Chondrocyte (in vitro differentiated cells): ENCODE results near the gene POFUT1. TPM values are rescaled to one million over a fixed set of nuclear protein-coding genes. Genes with fewer than 3 reads are reported as not detected.

ENCODE experiments used
- DNase-seq: peaks from one replicate; pipeline ENCODE4 v3.0.0; 2021; ENCODE audit warnings: mixed read lengths, low spot score
- H3K27ac Mint-ChIP-seq: one replicate; pipeline ENCODE4 v1.8.0; 2021; ENCODE audit warnings: mild to moderate bottlenecking, moderate library complexity, mixed read lengths; ENCODE audit not compliant: unreplicated experiment
- H3K27me3 Mint-ChIP-seq: 2 replicates; pipeline ENCODE4 v1.8.0; 2021; ENCODE audit warnings: low read depth, mixed read lengths
- H3K36me3 Mint-ChIP-seq: 2 replicates; pipeline ENCODE4 v1.8.0; 2021; ENCODE audit warnings: low read depth, mixed read lengths
- H3K4me1 Mint-ChIP-seq: 2 replicates; pipeline ENCODE4 v1.8.0; 2021; ENCODE audit warnings: low read depth, mild to moderate bottlenecking, mixed read lengths
- H3K4me3 Mint-ChIP-seq: one replicate; pipeline ENCODE4 v1.8.0; 2021; ENCODE audit warnings: mild to moderate bottlenecking, moderate library complexity, mixed read lengths; ENCODE audit not compliant: unreplicated experiment
- H3K9me3 Mint-ChIP-seq: 2 replicates; pipeline ENCODE4 v1.8.0; 2021; ENCODE audit warnings: low read depth, mixed read lengths
- total RNA-seq: library from RNA; stranded (reverse); gene quantifications from 3 replicates; pipeline ENCODE4 v1.2.1, GENCODE V29; 2021
- TF ChIP-seq, protein P1 (sequence below): fragments of 200-600 bp; sonication (generic); IDR thresholded peaks from 2 replicates; pipeline ENCODE4 v1.5.0; 2021; ENCODE audit warnings: antibody characterized with exemption, mild to moderate bottlenecking, moderate library complexity

Gene POFUT1
- total RNA-seq, 1 donor from 2014 or later = 68.3 TPM

DNA sequence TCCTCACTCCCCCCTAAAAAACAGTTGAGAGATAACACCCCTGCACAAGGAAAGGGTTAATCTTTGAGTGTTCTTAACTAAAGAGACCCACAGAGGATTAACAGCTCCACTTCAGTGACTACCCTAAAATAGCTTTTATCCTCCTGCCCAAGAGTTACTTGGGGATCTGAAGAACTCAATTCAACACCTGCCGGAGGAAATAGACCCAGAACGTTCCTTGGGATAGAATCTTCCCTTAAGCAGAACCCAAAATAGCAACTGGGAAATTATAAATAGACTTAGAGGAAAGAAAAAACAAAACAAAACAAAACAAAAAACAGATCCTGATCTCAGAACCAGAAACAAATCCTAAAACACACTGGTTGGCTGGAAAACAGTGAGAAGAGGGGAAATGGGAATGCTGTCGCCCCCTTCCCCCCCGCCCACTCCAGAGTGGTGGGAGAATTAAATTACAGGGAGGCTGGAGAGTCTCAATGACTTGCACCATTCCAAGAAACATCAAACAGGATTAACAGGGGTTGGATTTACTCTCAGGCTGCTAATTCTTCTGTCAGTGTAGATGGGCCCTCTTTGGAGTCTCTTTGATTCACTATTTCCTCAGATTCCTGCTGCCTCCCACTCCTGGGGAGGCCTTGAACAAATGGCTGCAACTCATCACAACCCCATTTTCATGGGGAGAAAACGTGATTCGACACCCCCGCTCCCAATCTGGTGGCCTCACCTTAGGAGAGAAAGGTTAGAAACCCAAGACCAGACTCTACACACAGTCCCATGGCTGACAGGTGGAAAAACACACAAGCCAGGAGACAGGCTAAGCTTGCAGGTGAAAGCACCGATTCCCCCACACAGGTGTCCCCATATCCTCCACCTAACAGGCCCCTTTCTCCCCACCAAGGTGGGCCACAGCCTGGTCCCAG, 1.6 kb upstream of the POFUT1 start:
- TF ChIP-seq, protein P1, sequence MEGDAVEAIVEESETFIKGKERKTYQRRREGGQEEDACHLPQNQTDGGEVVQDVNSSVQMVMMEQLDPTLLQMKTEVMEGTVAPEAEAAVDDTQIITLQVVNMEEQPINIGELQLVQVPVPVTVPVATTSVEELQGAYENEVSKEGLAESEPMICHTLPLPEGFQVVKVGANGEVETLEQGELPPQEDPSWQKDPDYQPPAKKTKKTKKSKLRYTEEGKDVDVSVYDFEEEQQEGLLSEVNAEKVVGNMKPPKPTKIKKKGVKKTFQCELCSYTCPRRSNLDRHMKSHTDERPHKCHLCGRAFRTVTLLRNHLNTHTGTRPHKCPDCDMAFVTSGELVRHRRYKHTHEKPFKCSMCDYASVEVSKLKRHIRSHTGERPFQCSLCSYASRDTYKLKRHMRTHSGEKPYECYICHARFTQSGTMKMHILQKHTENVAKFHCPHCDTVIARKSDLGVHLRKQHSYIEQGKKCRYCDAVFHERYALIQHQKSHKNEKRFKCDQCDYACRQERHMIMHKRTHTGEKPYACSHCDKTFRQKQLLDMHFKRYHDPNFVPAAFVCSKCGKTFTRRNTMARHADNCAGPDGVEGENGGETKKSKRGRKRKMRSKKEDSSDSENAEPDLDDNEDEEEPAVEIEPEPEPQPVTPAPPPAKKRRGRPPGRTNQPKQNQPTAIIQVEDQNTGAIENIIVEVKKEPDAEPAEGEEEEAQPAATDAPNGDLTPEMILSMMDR = no peak
- peak overlapping the region; percentile 93 for H3K27ac Mint-ChIP-seq
- peak overlapping the region; percentile 98 for H3K4me3 Mint-ChIP-seq
- peaks cover 13% of the 10 kb centered on the region for H3K36me3 Mint-ChIP-seq
- no peaks in the 10 kb centered on the region for H3K9me3 Mint-ChIP-seq
- peaks cover 69% of the 10 kb centered on the region for H3K4me1 Mint-ChIP-seq
- no peaks in the 10 kb centered on the region for H3K27me3 Mint-ChIP-seq
- no peak for DNase-seq

DNA sequence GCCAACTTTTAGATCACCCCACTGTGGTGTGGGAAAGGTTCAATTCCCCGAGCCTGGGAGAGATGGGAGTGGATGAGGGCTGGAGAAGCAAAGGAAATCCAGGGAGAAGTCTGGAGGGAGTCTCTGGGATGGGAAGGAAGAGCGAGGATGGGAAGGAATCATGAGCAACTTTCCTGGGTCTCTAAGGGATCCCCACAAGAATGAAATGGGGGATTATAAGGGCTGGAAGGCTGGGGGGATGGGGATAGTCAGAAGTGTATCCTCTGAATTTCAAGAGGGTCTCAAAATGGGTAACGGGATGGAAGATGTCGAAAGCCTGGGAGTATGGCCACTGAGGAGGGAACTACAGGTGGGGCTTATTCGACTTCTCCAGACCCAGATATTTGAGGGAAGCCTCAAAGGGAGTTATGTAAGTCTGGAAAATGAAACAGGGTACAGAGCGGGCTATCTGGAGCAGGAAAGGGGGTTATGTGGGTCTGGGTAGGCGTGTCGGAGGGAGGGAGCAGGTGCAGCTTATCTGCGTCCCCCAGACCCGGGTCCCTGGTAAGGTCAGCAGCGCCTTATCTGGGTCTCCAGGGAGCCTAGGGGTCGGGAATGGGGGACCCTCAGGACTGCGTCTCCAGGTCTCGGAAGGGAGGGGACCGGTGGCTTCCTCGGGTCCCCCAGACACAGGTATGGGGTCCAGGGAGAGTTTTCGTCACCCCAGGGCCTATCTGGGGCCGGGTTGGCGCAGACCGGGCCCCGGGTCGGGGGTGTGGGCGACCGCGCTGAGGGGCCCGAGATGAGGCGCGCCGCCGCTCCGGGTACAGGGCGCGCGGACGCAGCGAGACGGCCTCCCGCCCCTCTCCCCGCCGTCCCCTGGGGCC, 687 bp upstream of the POFUT1 start:
- no peaks in the 10 kb centered on the region for H3K27me3 Mint-ChIP-seq
- TF ChIP-seq, protein P1 = no peak
- peaks cover 17% of the 10 kb centered on the region for H3K36me3 Mint-ChIP-seq
- H3K9me3 Mint-ChIP-seq = no peaks in the 10 kb centered on the region
- H3K4me1 Mint-ChIP-seq = peaks cover 63% of the 10 kb centered on the region
- peak overlapping the region; percentile 98 for H3K4me3 Mint-ChIP-seq
- peak overlapping the region; percentile 93 for H3K27ac Mint-ChIP-seq
- DNase-seq = no peak

DNA sequence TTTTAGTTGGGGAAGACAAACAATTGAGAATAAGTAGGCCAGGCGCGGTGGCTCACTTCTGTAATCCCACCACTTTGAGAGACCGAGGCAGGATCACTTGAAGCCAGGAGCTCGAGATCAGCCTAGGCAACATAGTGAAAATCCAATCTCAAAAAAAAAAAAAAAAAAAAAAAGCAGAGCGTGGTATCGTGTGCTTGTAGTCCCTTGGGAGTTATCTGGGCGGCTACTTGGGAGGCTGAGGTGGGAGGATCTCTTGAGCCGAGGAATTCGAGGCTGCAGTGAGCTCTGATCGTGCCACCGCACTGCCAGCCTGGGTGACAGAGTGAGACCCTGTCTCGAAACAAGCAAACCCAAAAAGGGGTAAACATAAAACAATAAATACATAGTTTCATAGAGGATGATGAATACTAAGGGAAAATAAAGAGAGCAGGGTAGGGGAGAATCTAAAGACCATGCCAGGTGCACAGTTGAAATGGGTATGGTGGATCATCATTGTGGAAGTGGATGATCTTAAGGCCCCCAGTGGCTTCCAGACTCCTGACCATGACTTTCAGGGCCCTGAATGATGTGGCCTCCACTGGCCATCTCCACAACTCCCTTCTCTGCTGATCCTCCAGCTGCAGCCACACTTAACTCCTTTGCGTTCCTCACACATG, 947 bp downstream of the POFUT1 start:
- Mint-ChIP-seq H3K4me3 (peak overlapping the region; percentile 91), H3K36me3 (peaks cover 22% of the 10 kb centered on the region), H3K9me3 (no peaks in the 10 kb centered on the region), H3K27ac (peak overlapping the region; percentile 78), H3K27me3 (no peaks in the 10 kb centered on the region), H3K4me1 (peaks cover 58% of the 10 kb centered on the region)
- no peak for DNase-seq
- TF ChIP-seq, protein P1 = no peak

DNA sequence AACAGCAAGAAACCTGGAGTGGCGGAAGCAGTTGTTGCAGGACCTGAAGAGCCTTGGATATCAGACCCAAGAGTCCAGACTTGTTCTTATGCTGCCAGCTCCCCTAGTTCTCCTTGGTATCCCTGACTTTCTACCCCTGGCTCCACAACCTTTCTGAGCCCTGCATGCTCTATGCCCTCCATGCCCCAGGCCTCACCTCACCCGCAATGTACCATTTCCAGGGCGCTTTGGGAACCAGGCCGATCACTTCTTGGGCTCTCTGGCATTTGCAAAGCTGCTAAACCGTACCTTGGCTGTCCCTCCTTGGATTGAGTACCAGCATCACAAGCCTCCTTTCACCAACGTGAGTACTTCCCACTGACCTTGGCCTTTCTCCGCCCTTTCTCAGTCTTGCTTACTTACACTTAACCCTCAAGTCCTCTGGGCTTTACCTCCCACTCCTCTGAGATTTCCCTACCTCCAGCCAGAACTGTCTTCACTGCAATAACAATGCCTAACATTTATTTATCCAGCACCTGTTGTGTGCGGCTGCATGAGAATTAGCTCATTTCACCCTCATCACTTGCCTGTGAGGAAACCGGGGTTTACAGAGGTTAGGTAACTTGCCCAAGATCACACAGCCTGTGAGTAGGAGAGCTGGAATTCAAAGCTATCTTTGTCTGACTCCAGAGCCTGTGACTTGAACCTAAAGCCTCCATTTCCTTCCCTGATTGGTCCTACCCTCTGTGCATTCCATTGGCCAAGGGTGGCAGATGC, 2.3 kb downstream of the POFUT1 start:
- TF ChIP-seq, protein P1 = no peak
- Mint-ChIP-seq H3K27ac (no peak overlapping the region), H3K27me3 (no peaks in the 10 kb centered on the region), H3K4me3 (no peak overlapping the region), H3K4me1 (peaks cover 44% of the 10 kb centered on the region), H3K36me3 (peaks cover 27% of the 10 kb centered on the region), H3K9me3 (no peaks in the 10 kb centered on the region)
- no peak for DNase-seq
